DOHH2 (cell line): ENCODE results near the gene UROD.

ENCODE experiments used
- H3F3A ChIP-seq: fragments of 200-600 bp; sonication (generic), shearing (Covaris generic); 2 replicates; pipeline ENCODE4 v1.6.0; 2016; ENCODE audit warnings: antibody characterized with exemption, mild to moderate bottlenecking; ENCODE audit not compliant: control insufficient read depth, insufficient read depth
- H3K27ac ChIP-seq: fragments of 200-600 bp; sonication (generic); 2 replicates; pipeline ENCODE4 v1.5.1; 2014; ENCODE audit warnings: low read depth, mild to moderate bottlenecking, low read length, moderate library complexity
- H3K27me3 ChIP-seq: fragments of 200-600 bp; sonication (generic); 2 replicates; pipeline ENCODE4 v1.6.1; 2014; ENCODE audit warnings: mild to moderate bottlenecking, low read length, mixed read lengths; ENCODE audit not compliant: control insufficient read depth
- H3K36me3 ChIP-seq: fragments of 200-600 bp; sonication (generic); 2 replicates; pipeline ENCODE4 v1.6.1; 2014; ENCODE audit warnings: mild to moderate bottlenecking, low read length, moderate library complexity, mixed read lengths; ENCODE audit not compliant: control insufficient read depth
- H3K4me1 ChIP-seq: fragments of 200-600 bp; sonication (generic); 2 replicates; pipeline ENCODE4 v1.6.1; 2014; ENCODE audit warnings: mild to moderate bottlenecking, low read length, mixed read lengths; ENCODE audit not compliant: control insufficient read depth
- H3K4me2 ChIP-seq: fragments of 200-600 bp; sonication (generic); 2 replicates; pipeline ENCODE4 v1.6.0; 2014; ENCODE audit warnings: mild to moderate bottlenecking, low read length, moderate library complexity
- H3K4me3 ChIP-seq: fragments of 200-600 bp; sonication (generic); 2 replicates; pipeline ENCODE4 v1.5.1; 2014; ENCODE audit warnings: mild to moderate bottlenecking, low read length, mixed read lengths
- H3K79me2 ChIP-seq: fragments of 200-600 bp; sonication (generic); 2 replicates; pipeline ENCODE4 v1.6.1; 2014; ENCODE audit warnings: mild to moderate bottlenecking, low read length, mixed read lengths; ENCODE audit not compliant: control insufficient read depth
- H3K9me2 ChIP-seq: fragments of 200-600 bp; sonication (generic); replicated peaks from 2 replicates; pipeline ENCODE4 v1.6.1; 2014; ENCODE audit warnings: mild to moderate bottlenecking, low read length, mixed read lengths; ENCODE audit not compliant: control insufficient read depth
- H3K9me3 ChIP-seq: fragments of 200-600 bp; sonication (generic); 2 replicates; pipeline ENCODE4 v1.6.1; 2014; ENCODE audit warnings: antibody characterized with exemption, low read length, mixed read lengths; ENCODE audit not compliant: control insufficient read depth, insufficient read depth
- H4K20me1 ChIP-seq: fragments of 200-600 bp; sonication (generic); 2 replicates; pipeline ENCODE4 v1.6.0; 2014; ENCODE audit warnings: low read depth, mild to moderate bottlenecking, antibody characterized with exemption, low read length, moderate library complexity; ENCODE audit not compliant: control insufficient read depth, insufficient read depth
- CTCF ChIP-seq: fragments of 200-600 bp; sonication (generic); IDR thresholded peaks from one replicate; pipeline ENCODE4 v1.5.1; 2014; ENCODE audit warnings: antibody characterized with exemption, mild to moderate bottlenecking, low read depth, low read length; ENCODE audit not compliant: poor library complexity, severe bottlenecking
- EZH2phosphoT487 ChIP-seq: fragments of 200-600 bp; sonication (generic); IDR thresholded peaks from 2 replicates; pipeline ENCODE4 v1.6.1; 2017; ENCODE audit warnings: borderline replicate concordance, mild to moderate bottlenecking, antibody characterized with exemption, low read length, moderate library complexity, mixed read lengths

Gene UROD

GRCh38 chr1:45003741-45004140 lies 8.3 kb upstream of the UROD start:
- Histone ChIP-seq H3F3A (no peaks in the 10 kb centered on the region), H3K4me1 (no peaks in the 10 kb centered on the region), H3K36me3 (peaks cover 25% of the 10 kb centered on the region; the same call in 1 of the 2 replicates), H3K9me2 (no peaks in the 10 kb centered on the region), H4K20me1 (no peaks in the 10 kb centered on the region), H3K27me3 (no peaks in the 10 kb centered on the region), H3K4me3 (no peak overlapping the region), H3K4me2 (no peak overlapping the region), H3K27ac (no peak overlapping the region), H3K9me3 (no peaks in the 10 kb centered on the region), H3K79me2 (no peaks in the 10 kb centered on the region)
- no peak for TF ChIP-seq CTCF
- TF ChIP-seq EZH2phosphoT487 = no peak

- H3K36me3 ChIP-seq = peaks cover 28% of the 10 kb centered on the region; the same call in 1 of the 2 replicates
- no peaks in the 10 kb centered on the region for H3F3A ChIP-seq
- H3K27me3 ChIP-seq = no peaks in the 10 kb centered on the region
- no peaks in the 10 kb centered on the region for H3K9me3 ChIP-seq
- TF ChIP-seq EZH2phosphoT487 (no peak), CTCF (no peak)
- no peaks in the 10 kb centered on the region for H3K79me2 ChIP-seq
- no peak overlapping the region for H3K4me3 ChIP-seq
- H4K20me1 ChIP-seq = no peaks in the 10 kb centered on the region
- no peak overlapping the region for H3K4me2 ChIP-seq
- no peak overlapping the region for H3K27ac ChIP-seq
- H3K9me2 ChIP-seq = no peaks in the 10 kb centered on the region
- no peaks in the 10 kb centered on the region for H3K4me1 ChIP-seq
Observed at GRCh38 chr1:45004281-45004920, 7.7 kb upstream of the UROD start.

GRCh38 chr1:45005761-45006160 lies 6.3 kb upstream of the UROD start:
- no peaks in the 10 kb centered on the region for H3K27me3 ChIP-seq
- H3K4me3 ChIP-seq = no peak overlapping the region
- peaks cover 28% of the 10 kb centered on the region; the same call in 1 of the 2 replicates for H3K36me3 ChIP-seq
- H3K79me2 ChIP-seq = peaks cover 8% of the 10 kb centered on the region
- H3K9me3 ChIP-seq = no peaks in the 10 kb centered on the region
- no peaks in the 10 kb centered on the region for H3F3A ChIP-seq
- no peak overlapping the region for H3K27ac ChIP-seq
- no peaks in the 10 kb centered on the region for H3K9me2 ChIP-seq
- no peak for TF ChIP-seq EZH2phosphoT487
- TF ChIP-seq CTCF = no peak
- H3K4me1 ChIP-seq = peaks cover 8% of the 10 kb centered on the region
- no peaks in the 10 kb centered on the region; the same call in 1 of the 2 replicates for H4K20me1 ChIP-seq
- no peak overlapping the region for H3K4me2 ChIP-seq
